K562 treated with DMSO at 1 percent for 12 hours (cell line): ENCODE data around the gene ACTR6. TPM values are rescaled to one million over a fixed set of nuclear protein-coding genes. Genes with fewer than 3 reads are reported as not detected.

Experiments
- total RNA-seq: library from RNA; unstranded; fragments of 300-600 nt; gene quantifications from 2 replicates; pipeline ENCODE4 v1.2.3, GENCODE V29; 2022; ENCODE audit not compliant: insufficient read depth

The ACTR6 gene
- 16.6 and 41.4 TPM in 2 replicates for total RNA-seq

DNA sequence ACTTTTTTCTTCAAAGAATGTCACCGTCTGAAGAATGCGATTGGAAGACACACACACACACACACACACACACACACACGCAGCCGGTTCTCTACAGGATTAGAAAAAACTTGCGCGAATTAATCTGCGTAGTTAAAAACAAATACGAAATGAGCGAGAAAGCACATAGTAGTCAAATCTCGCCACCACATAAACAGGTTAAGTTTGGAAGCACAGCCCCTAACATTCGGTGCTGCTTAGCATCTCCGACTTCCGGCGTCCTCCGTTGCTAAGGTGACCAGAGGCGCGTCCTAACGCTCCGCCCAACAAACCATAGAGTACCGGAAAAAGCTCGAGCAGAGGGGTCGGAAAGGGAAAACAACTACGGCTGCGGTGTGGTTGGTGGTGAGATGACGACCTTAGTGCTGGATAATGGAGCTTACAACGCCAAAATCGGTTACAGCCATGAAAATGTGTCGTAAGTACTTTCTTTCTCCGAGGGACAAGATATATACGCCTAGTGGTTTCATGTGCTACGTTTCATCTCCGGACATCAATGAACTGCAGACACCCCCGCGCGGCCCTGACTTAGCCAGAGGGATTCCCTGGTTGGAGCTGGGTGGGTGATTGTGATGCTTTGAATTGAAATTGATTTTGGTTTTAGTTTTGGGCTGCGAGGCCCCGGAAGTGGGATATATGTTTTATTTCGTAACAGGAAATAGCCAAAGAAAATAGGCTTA is at the start of gene ACTR6:
Gene ACTR6 (plus strand): TSS at position 353 of the 719 bp plus-strand sequence. CDS start 37 bp downstream, at position 390.

DNA sequence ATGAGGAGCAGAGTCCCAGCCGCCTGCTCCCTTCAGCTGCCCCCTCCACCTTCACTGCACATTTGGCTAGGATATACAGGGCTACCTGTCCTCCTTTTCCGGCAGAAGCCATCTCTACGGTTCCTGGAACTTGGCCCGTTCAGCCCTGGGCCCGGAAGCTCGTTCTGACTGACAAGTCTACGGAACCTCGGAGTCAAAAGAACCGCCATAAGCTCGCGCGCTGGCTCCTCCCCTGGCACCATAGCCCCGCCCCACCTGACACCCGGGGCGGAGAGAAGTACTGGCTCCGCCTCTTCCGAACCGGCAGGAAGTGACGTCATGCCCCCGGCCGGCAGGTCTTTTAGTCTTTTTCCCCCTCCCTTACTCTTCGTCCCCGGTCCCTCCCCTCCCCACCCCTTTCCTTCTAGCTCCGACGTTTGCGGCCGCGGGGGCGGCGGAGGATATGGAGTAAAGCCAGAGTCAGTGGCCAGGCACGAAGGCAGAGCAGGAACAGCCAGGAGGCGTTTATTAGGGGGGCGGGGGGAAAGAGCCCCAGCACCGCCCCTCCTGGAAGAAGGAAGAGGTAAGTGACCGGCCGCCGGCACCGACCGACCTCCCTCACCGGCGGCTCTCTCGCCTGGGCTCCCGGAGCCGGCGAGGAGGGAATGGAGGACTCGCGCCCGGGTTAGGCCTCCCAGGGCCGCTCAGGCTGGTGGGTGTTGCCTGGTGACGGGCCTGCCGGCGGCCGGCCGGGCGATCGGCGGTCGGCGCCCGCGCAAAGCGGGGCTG is 66.4 kb downstream of the ACTR6 start, which contains the start of the genes DEPDC4 and SCYL2:
Gene DEPDC4 (minus strand): TSS at position 245 of the 768 bp plus-strand sequence. CDS start 3 bp downstream, at position 242.
Gene SCYL2 (plus strand): TSS at position 343 of the 768 bp plus-strand sequence. CDS start 15,794 bp downstream, outside the sequence.

Other genes starting within 250 kb of the ACTR6 start
- 0.47 TPM in 1 of 2 replicates, not detected in the other for gene ANKS1B, start 215.9 kb upstream of the ACTR6 start, total RNA-seq
- gene BLTP3B, start 57.9 kb upstream of the ACTR6 start, total RNA-seq = 2.8 and 9.5 TPM in 2 replicates
- gene DEPDC4, start 66.3 kb downstream of the ACTR6 start, total RNA-seq = 1.1 and 2.1 TPM in 2 replicates
- gene SCYL2, start 66.4 kb downstream of the ACTR6 start, total RNA-seq = 8.6 and 30.3 TPM in 2 replicates
- gene SLC17A8, start 156.3 kb downstream of the ACTR6 start, total RNA-seq = not detected in 2 replicates